ENCODE results near the gene GCC1. TPM values are rescaled to one million over a fixed set of nuclear protein-coding genes. Genes with fewer than 3 reads are reported as not detected.

The GCC1 gene
- total and polyA plus RNA-seq, 2 donors (not counting 3 experiments of a cell fraction or from before 2014, with no cell fraction given): 4.6 to 15.5 TPM

DNA sequence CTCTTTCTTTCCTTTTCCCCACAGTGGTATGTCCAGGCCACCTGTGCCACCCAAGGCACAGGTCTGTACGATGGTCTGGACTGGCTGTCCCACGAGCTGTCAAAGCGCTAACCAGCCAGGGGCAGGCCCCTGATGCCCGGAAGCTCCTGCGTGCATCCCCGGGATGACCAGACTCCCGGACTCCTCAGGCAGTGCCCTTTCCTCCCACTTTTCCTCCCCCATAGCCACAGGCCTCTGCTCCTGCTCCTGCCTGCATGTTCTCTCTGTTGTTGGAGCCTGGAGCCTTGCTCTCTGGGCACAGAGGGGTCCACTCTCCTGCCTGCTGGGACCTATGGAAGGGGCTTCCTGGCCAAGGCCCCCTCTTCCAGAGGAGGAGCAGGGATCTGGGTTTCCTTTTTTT lies 5.8 kb upstream of the GCC1 start:
- Histone ChIP-seq H3K9me3 (replicated peaks; ENCODE audit: control insufficient read depth, insufficient read depth, low read length) (no peaks in the 10 kb centered on the region), H3K36me3 (ENCODE audit: control insufficient read depth in 2 of 2, extremely low read depth in 1 of 2, insufficient read depth in 2 of 2, low read length in 2 of 2) (peaks cover 2 to 11% of the 10 kb centered on the region in 2 experiments), H4K20me1 (replicated peaks; ENCODE audit: control insufficient read depth, extremely low read depth, insufficient read depth, low read length) (no peaks in the 10 kb centered on the region), H3K9ac (replicated peaks; ENCODE audit: extremely low read depth, insufficient read depth, low read length) (no peak overlapping the region), H3K9me1 (replicated peaks; ENCODE audit: control insufficient read depth, extremely low read depth, insufficient read depth, low read length) (no peaks in the 10 kb centered on the region), H3K79me2 (ENCODE audit: control insufficient read depth, insufficient read depth, low read length) (peaks cover 3% of the 10 kb centered on the region), H3K4me3 (replicated peaks in 1 of 3; ENCODE audit: insufficient read depth in 1 of 3, low read depth in 1 of 3, low read length in 3 of 3) (no peak overlapping the region), H3K27me3 (ENCODE audit: control insufficient read depth in 2 of 2, insufficient read depth in 2 of 2, low read length in 2 of 2) (no peaks in the 10 kb centered on the region), H2AFZ (ENCODE audit: low read depth, low read length) (no peak overlapping the region), H3K4me1 (ENCODE audit: control insufficient read depth, extremely low read depth, insufficient read depth, low read length) (peaks cover 15% of the 10 kb centered on the region), H3K27ac (ENCODE audit: insufficient read depth, low read depth, low read length) (no peak overlapping the region), H3K4me2 (ENCODE audit: insufficient read depth, low read length) (no peak overlapping the region)
- TF ChIP-seq JUN (IDR thresholded peaks at IDR 0.05; ENCODE audit: borderline replicate concordance, insufficient read depth, insufficient read length, low read depth): no peak
- no peak for TF ChIP-seq FOS (IDR thresholded peaks at IDR 0.05; ENCODE audit: borderline replicate concordance, insufficient read depth, low read length)
- no peak for TF ChIP-seq EZH2 (IDR thresholded peaks at IDR 0.05; ENCODE audit: borderline replicate concordance, low read depth, low read length, severe bottlenecking)
- TF ChIP-seq GATA2 (IDR thresholded peaks at IDR 0.05; ENCODE audit: insufficient read depth, insufficient read length, low read depth, low read length): no peak
- no peak for TF ChIP-seq POLR2AphosphoS5 (IDR thresholded peaks at IDR 0.05; ENCODE audit: insufficient read depth, low read depth, low read length)
- no peak for TF ChIP-seq POLR2A (IDR thresholded peaks at IDR 0.05; ENCODE audit: low read depth, low read length)
- TF ChIP-seq, protein P1, sequence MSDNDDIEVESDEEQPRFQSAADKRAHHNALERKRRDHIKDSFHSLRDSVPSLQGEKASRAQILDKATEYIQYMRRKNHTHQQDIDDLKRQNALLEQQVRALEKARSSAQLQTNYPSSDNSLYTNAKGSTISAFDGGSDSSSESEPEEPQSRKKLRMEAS (IDR thresholded peaks at IDR 0.05; ENCODE audit: insufficient read depth, insufficient read length): no peak
- TF ChIP-seq MYC (IDR thresholded peaks at IDR 0.05; ENCODE audit: low read depth, low read length): no peak
- TF ChIP-seq, protein P2, sequence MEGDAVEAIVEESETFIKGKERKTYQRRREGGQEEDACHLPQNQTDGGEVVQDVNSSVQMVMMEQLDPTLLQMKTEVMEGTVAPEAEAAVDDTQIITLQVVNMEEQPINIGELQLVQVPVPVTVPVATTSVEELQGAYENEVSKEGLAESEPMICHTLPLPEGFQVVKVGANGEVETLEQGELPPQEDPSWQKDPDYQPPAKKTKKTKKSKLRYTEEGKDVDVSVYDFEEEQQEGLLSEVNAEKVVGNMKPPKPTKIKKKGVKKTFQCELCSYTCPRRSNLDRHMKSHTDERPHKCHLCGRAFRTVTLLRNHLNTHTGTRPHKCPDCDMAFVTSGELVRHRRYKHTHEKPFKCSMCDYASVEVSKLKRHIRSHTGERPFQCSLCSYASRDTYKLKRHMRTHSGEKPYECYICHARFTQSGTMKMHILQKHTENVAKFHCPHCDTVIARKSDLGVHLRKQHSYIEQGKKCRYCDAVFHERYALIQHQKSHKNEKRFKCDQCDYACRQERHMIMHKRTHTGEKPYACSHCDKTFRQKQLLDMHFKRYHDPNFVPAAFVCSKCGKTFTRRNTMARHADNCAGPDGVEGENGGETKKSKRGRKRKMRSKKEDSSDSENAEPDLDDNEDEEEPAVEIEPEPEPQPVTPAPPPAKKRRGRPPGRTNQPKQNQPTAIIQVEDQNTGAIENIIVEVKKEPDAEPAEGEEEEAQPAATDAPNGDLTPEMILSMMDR (IDR thresholded peaks at IDR 0.05; ENCODE audit: extremely low read depth in 1 of 2, insufficient read depth in 1 of 2, low read depth in 1 of 2, low read length in 2 of 2): no peak
- no peak for DNase-seq (ENCODE audit: low read depth, low spot score)
- no TSS peak for BruUV-seq (replicated peaks)
- intact Hi-C loops (cut with micrococcal nuclease) (no loop called here), dilution Hi-C loops (cut with MboI; ENCODE audit: extremely low pct_ligation_motif_present, low sequenced_read_pairs) (no loop called here)
- no peak for FAIRE-seq
- ChIA-PET CTCF (no interaction called here), POLR2A (no interaction called here)
